Osteocyte (in vitro differentiated cells): Measurements from ENCODE around the gene MVK. TPM values are rescaled to one million over a fixed set of nuclear protein-coding genes. Genes with fewer than 3 reads are reported as not detected.
"Not testable (repeated sequence)": the region's sequence is repeated elsewhere in the genome, so short reads cannot be mapped to it uniquely, and the experiment has no call there.

Source experiments
- DNase-seq: peaks from one replicate; pipeline ENCODE4 v3.0.0; 2021; ENCODE audit warnings: mixed read lengths; ENCODE audit not compliant: unreplicated experiment; ENCODE audit errors: extremely low spot score
- H3K27ac Mint-ChIP-seq: one replicate; pipeline ENCODE4 v1.8.0; 2021; ENCODE audit warnings: mild to moderate bottlenecking, mixed read lengths; ENCODE audit not compliant: unreplicated experiment
- H3K27me3 Mint-ChIP-seq: one replicate; pipeline ENCODE4 v1.8.0; 2021; ENCODE audit warnings: mixed read lengths; ENCODE audit not compliant: unreplicated experiment
- H3K36me3 Mint-ChIP-seq: one replicate; pipeline ENCODE4 v1.8.0; 2021; ENCODE audit warnings: mixed read lengths; ENCODE audit not compliant: unreplicated experiment
- H3K4me1 Mint-ChIP-seq: one replicate; pipeline ENCODE4 v1.8.0; 2021; ENCODE audit warnings: mixed read lengths; ENCODE audit not compliant: unreplicated experiment
- H3K4me3 Mint-ChIP-seq: one replicate; pipeline ENCODE4 v1.8.0; 2021; ENCODE audit warnings: mild to moderate bottlenecking, moderate library complexity, mixed read lengths; ENCODE audit not compliant: unreplicated experiment
- H3K9me3 Mint-ChIP-seq: one replicate; pipeline ENCODE4 v1.8.0; 2021; ENCODE audit warnings: mixed read lengths; ENCODE audit not compliant: unreplicated experiment
- total RNA-seq: library from RNA; stranded (reverse); gene quantifications from 2 replicates; pipeline ENCODE4 v1.2.1, GENCODE V29; 2021
- TF ChIP-seq, protein P1 (sequence below): fragments of 200-600 bp; sonication (generic); IDR thresholded peaks from 2 replicates; pipeline ENCODE4 v1.5.0; 2021; ENCODE audit warnings: antibody characterized with exemption, mild to moderate bottlenecking, moderate library complexity

The MVK gene
- total RNA-seq, 1 donor from 2014 or later = 13.0 TPM

DNA sequence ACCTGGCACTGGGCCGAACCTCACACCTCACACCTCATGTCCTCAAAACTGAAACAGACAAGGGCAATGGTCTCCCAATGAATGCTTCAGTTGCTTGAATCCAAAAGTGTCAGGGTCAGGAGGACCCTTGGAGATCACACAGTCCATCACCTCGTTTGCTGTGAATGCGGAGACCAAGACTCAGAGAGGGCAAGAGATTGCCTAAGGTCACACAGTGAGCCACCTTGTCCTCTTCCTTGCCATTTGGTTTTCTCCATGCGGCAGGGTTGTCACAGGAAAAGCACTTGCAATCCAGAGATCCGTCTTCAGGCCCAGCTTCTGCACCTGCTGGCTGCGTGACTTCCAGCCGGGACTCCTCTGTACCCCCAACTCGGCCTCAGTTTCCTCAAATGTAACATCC, 28.0 kb downstream of the MVK start:
- Mint-ChIP-seq H3K4me1 (peaks cover 8% of the 10 kb centered on the region), H3K27ac (no peak overlapping the region)

DNA sequence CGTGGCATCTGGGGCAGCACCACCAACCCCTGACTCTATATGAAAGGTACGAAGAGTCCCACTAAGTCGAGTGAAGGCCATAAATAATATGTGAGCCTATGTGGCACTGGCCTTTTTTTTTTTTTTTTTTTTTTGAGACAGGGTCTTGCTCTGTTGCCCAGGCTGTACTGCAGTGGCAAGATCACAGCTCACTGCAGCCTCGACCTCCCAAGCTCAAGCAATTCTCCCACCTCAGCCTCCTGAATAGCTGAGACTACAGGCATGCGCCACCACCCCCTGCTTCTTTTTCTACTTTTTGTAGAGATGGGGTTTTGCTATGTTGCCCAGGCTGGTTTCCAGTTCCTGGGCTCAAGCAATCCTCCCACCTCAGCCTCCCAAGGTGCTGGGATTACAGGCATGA, 28.5 kb downstream of the MVK start:
- DNase-seq, H3K4me1 Mint-ChIP-seq, H3K9me3 Mint-ChIP-seq, H3K36me3 Mint-ChIP-seq, H3K27me3 Mint-ChIP-seq, H3K27ac Mint-ChIP-seq, H3K4me3 Mint-ChIP-seq: not testable (repeated sequence)

More for the DNA sequence above, 28.0 kb downstream of the MVK start:
- H3K36me3 Mint-ChIP-seq = no peaks in the 10 kb centered on the region
- no peak for DNase-seq
- H3K27me3 Mint-ChIP-seq = no peaks in the 10 kb centered on the region
- H3K9me3 Mint-ChIP-seq = no peaks in the 10 kb centered on the region
- no peak overlapping the region for H3K4me3 Mint-ChIP-seq
- TF ChIP-seq, protein P1, sequence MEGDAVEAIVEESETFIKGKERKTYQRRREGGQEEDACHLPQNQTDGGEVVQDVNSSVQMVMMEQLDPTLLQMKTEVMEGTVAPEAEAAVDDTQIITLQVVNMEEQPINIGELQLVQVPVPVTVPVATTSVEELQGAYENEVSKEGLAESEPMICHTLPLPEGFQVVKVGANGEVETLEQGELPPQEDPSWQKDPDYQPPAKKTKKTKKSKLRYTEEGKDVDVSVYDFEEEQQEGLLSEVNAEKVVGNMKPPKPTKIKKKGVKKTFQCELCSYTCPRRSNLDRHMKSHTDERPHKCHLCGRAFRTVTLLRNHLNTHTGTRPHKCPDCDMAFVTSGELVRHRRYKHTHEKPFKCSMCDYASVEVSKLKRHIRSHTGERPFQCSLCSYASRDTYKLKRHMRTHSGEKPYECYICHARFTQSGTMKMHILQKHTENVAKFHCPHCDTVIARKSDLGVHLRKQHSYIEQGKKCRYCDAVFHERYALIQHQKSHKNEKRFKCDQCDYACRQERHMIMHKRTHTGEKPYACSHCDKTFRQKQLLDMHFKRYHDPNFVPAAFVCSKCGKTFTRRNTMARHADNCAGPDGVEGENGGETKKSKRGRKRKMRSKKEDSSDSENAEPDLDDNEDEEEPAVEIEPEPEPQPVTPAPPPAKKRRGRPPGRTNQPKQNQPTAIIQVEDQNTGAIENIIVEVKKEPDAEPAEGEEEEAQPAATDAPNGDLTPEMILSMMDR = no peak

DNA sequence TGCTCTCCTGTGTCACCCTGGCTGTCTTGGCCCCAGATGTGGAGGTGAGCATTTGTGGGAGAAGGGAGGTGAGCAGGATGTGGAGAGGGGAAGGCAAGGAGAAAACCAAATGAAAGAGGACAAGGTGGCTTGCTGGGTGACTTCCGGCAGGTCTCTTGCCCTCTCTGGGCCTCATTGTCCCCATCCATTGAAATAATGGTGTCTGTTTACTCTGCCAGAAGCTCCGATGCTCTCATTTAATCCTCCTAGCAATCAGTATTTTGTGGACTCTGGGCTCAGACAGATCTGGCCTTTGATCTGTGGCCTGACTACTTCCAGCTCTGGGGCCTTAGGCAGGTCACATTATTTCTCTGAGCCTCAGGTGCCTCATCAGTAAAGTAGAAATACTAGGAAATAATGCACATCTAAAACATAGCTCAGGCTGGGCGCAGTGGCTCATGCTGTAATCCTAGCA, 30.6 kb downstream of the MVK start:
- TF ChIP-seq, protein P1 = no peak
- Mint-ChIP-seq H3K27ac (no peak overlapping the region), H3K4me3 (no peak overlapping the region), H3K9me3 (no peaks in the 10 kb centered on the region), H3K4me1 (peaks cover 1% of the 10 kb centered on the region), H3K36me3 (no peaks in the 10 kb centered on the region), H3K27me3 (peaks cover 15% of the 10 kb centered on the region)
- DNase-seq = no peak

DNA sequence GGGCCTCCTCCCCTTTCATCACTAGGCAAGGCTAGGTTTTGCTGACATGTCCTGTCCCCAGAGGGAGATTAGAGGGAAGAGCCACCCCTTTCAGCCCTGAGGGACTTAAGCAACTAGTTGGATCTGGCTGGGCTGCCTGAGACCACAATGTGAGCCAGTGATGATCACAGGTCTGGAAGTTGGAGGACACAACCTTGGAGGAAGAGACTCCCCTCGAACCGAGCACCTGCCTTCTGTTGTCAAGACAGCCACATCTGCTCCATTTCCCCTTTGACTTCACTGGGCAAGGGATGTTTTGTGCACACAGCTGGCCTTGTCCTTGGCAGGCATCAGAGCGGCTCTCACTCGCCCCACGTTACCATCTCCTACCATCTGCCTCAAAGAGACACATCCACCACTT, 31.4 kb downstream of the MVK start:
- H3K27ac Mint-ChIP-seq = no peak overlapping the region
- TF ChIP-seq, protein P1 = no peak

DNA sequence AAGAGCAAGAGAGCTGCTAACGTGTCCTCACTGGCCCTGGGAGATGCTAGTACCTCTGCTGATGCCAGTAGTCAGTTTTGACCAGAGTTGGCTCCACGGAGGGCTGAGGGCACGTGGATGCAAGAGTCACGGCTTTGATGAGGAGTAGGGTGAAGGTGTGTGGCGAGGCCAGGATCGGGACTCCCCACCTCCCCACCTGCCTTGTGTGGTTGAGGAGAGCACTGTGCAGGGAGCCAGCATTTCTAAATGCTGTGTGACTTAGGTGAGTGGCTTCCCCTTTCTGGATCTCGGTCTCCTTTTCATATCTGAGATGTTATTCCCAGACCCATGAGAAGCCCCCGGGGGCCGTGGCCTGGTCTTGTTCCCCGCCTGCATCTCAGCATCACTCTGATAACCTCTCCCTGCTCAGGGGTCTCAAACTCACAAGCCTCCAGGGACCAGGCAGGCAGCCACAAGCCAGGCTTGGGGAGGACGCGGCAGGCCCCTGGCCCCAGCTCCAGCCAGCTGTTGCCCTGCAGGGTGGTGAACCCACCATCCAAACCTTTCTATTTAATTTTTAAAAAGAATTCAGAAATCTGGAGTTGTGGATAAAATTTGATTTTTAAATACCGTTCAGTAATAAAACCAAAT, 32.1 kb downstream of the MVK start:
- Mint-ChIP-seq H3K27me3 (peaks cover 27% of the 10 kb centered on the region), H3K4me3 (no peak overlapping the region), H3K36me3 (no peaks in the 10 kb centered on the region), H3K9me3 (no peaks in the 10 kb centered on the region), H3K27ac (no peak overlapping the region), H3K4me1 (peaks cover 1% of the 10 kb centered on the region)
- TF ChIP-seq, protein P1 = no peak
- no peak for DNase-seq

More for the DNA sequence above, 31.4 kb downstream of the MVK start:
- peaks cover 1% of the 10 kb centered on the region for H3K4me1 Mint-ChIP-seq
- no peak overlapping the region for H3K4me3 Mint-ChIP-seq
- H3K27me3 Mint-ChIP-seq = peaks cover 22% of the 10 kb centered on the region
- no peak for DNase-seq
- no peaks in the 10 kb centered on the region for H3K36me3 Mint-ChIP-seq
- no peaks in the 10 kb centered on the region for H3K9me3 Mint-ChIP-seq
